Urothelium cell line (cell line): Measurements from ENCODE around the gene ASB13.
"Not testable (repeated sequence)": the region's sequence is repeated elsewhere in the genome, so short reads cannot be mapped to it uniquely, and the experiment has no call there.

Experiments used
- DNase-seq: peaks from one replicate; pipeline ENCODE4 v3.0.0; 2011; ENCODE audit warnings: low spot score, mixed read lengths
- FAIRE-seq: peaks from 2 replicates; lab custom pipeline; 2011; peaks lifted over from hg19 to GRCh38; lab: Jason Lieb, UNC

Gene ASB13

GRCh38 chr10:5627486-5628044, 38.8 kb downstream of the ASB13 start:
- DNase-seq (no peak), FAIRE-seq (no peak)

GRCh38 chr10:5625992-5626777, 40.2 kb downstream of the ASB13 start:
- DNase-seq (no peak), FAIRE-seq (no peak)

GRCh38 chr10:5624701-5625100, 41.7 kb downstream of the ASB13 start:
- no peak for FAIRE-seq

GRCh38 chr10:5623081-5623748, 43.2 kb downstream of the ASB13 start:
- DNase-seq (peak; percentile 88), FAIRE-seq (peak; percentile 81)

More at GRCh38 chr10:5624701-5625100, 41.7 kb downstream of the ASB13 start:
- no peak for DNase-seq

- DNase-seq: no peak
- FAIRE-seq: no peak
Observed at GRCh38 chr10:5622186-5622960, 44.0 kb downstream of the ASB13 start.

- not testable (repeated sequence) for FAIRE-seq, DNase-seq
Observed at GRCh38 chr10:5621371-5621770, 45.0 kb downstream of the ASB13 start.

- DNase-seq (no peak), FAIRE-seq (no peak)
Observed at GRCh38 chr10:5620966-5621365, 45.4 kb downstream of the ASB13 start.

- FAIRE-seq: no peak
Observed at GRCh38 chr10:5620223-5620721, 46.1 kb downstream of the ASB13 start.

GRCh38 chr10:5619362-5620211, 46.8 kb downstream of the ASB13 start:
- DNase-seq (no peak), FAIRE-seq (no peak)

More at GRCh38 chr10:5620223-5620721, 46.1 kb downstream of the ASB13 start:
- no peak for DNase-seq

GRCh38 chr10:5618829-5619228, 47.6 kb downstream of the ASB13 start:
- DNase-seq: no peak
- FAIRE-seq: no peak

- FAIRE-seq: no peak
Observed at GRCh38 chr10:5618042-5618441, 48.4 kb downstream of the ASB13 start.

GRCh38 chr10:5617521-5617920, 48.9 kb downstream of the ASB13 start:
- DNase-seq (no peak), FAIRE-seq (no peak)

More at GRCh38 chr10:5618042-5618441, 48.4 kb downstream of the ASB13 start:
- DNase-seq: no peak

- FAIRE-seq (no peak), DNase-seq (no peak)
Observed at GRCh38 chr10:5616836-5617235, 49.6 kb downstream of the ASB13 start.

GRCh38 chr10:5616046-5616445, 50.3 kb downstream of the ASB13 start:
- DNase-seq: no peak
- no peak for FAIRE-seq

- no peak for FAIRE-seq
- DNase-seq: no peak
Observed at GRCh38 chr10:5615316-5615715, 51.1 kb downstream of the ASB13 start.

- no peak for FAIRE-seq
Observed at GRCh38 chr10:5614155-5614721, 52.2 kb downstream of the ASB13 start.

GRCh38 chr10:5613481-5614154, 52.8 kb downstream of the ASB13 start:
- FAIRE-seq (no peak), DNase-seq (no peak)

More at GRCh38 chr10:5614155-5614721, 52.2 kb downstream of the ASB13 start:
- DNase-seq: no peak

- FAIRE-seq (no peak), DNase-seq (no peak)
Observed at GRCh38 chr10:5611899-5612680, 54.3 kb downstream of the ASB13 start.
